ENCODE data around the gene DUT. TPM values are rescaled to one million over a fixed set of nuclear protein-coding genes. Genes with fewer than 3 reads are reported as not detected.

DUT gene
- total RNA-seq, 1 experiment from 2014 or later: 84.1 TPM

DNA sequence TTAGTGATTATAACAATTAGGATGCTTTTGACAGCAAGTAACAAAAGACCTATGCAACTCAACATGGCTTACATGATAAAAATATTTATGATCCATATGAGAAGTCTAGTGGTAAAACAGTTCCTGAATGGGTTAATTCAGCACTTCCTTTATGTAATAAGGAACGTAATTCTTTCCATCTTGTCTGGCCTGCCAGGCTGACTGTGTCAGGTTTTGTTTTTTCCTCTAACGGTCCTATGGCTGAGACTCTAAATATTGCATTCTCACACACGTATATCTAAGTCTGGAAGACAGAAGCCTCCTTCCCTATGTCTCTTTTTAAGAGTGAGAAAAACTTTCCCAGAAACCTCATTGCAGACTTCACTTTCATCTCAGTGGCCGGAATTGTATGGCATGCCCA is 50.6 kb downstream of the DUT start:
- Mint-ChIP-seq H3K4me1 (ENCODE audit: low read depth, unreplicated experiment) (no peaks in the 10 kb centered on the region), H3K27ac (ENCODE audit: unreplicated experiment) (no peak overlapping the region), H3K9me3 (ENCODE audit: unreplicated experiment) (peaks cover 9% of the 10 kb centered on the region), H3K36me3 (ENCODE audit: insufficient read depth, unreplicated experiment) (no peaks in the 10 kb centered on the region), H3K27me3 (ENCODE audit: insufficient read depth, unreplicated experiment) (peaks cover 11% of the 10 kb centered on the region), H3K4me3 (ENCODE audit: unreplicated experiment) (no peak overlapping the region)
- H3K36me3 ChIP-seq (ENCODE audit: control insufficient read depth, insufficient read depth, low read length): no peaks in the 10 kb centered on the region
- TF ChIP-seq, protein P1, sequence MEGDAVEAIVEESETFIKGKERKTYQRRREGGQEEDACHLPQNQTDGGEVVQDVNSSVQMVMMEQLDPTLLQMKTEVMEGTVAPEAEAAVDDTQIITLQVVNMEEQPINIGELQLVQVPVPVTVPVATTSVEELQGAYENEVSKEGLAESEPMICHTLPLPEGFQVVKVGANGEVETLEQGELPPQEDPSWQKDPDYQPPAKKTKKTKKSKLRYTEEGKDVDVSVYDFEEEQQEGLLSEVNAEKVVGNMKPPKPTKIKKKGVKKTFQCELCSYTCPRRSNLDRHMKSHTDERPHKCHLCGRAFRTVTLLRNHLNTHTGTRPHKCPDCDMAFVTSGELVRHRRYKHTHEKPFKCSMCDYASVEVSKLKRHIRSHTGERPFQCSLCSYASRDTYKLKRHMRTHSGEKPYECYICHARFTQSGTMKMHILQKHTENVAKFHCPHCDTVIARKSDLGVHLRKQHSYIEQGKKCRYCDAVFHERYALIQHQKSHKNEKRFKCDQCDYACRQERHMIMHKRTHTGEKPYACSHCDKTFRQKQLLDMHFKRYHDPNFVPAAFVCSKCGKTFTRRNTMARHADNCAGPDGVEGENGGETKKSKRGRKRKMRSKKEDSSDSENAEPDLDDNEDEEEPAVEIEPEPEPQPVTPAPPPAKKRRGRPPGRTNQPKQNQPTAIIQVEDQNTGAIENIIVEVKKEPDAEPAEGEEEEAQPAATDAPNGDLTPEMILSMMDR (IDR thresholded peaks at IDR 0.05; ENCODE audit: insufficient read depth in 1 of 2, low read depth in 1 of 2, low read length in 1 of 2, severe bottlenecking in 1 of 2, unreplicated experiment in 1 of 2): no peak
- CTCF ChIA-PET: no interaction called here
- POLR2A ChIA-PET: no interaction called here
- H3K4me1 ChIP-seq: no peaks in the 10 kb centered on the region
- DNase-seq: no peak
- H3K27me3 ChIP-seq (replicated peaks; ENCODE audit: control insufficient read depth, insufficient read depth, low read length): no peaks in the 10 kb centered on the region
- no peaks in the 10 kb centered on the region for H3K9me3 ChIP-seq
- BruUV-seq (replicated peaks): no TSS peak
- intact Hi-C loops (cut with micrococcal nuclease; ENCODE audit: unreplicated experiment): no loop called here
- H3K4me3 ChIP-seq (ENCODE audit: low read depth, low read length): no peak overlapping the region

DNA sequence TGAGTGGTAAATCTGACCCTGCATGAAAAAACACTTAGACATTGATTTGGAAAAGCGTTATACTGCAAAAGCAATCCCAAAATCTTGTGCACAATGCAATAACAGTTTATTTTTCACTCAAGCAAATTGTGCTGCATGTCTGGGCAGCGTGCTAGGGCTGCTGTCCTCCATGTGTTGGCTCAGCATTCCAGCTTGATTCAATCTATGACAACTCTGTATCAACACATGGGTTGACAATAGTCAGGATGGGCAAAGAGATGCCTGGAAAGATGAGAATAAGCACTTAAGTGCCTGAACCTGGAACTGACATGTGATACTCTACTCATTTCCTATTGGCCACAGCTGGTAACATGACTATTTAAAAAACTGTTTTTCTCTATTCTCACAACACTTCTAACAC is 51.8 kb downstream of the DUT start:
- Mint-ChIP-seq H3K36me3 (ENCODE audit: insufficient read depth, unreplicated experiment) (no peaks in the 10 kb centered on the region), H3K9me3 (ENCODE audit: unreplicated experiment) (peaks cover 2% of the 10 kb centered on the region), H3K4me1 (ENCODE audit: low read depth, unreplicated experiment) (no peaks in the 10 kb centered on the region), H3K27me3 (ENCODE audit: insufficient read depth, unreplicated experiment) (peaks cover 11% of the 10 kb centered on the region), H3K4me3 (ENCODE audit: unreplicated experiment) (no peak overlapping the region), H3K27ac (ENCODE audit: unreplicated experiment) (no peak overlapping the region)
- BruUV-seq (replicated peaks): no TSS peak
- intact Hi-C loops (cut with micrococcal nuclease; ENCODE audit: unreplicated experiment): no loop called here
- POLR2A ChIA-PET: no interaction called here
- CTCF ChIA-PET: no interaction called here
- H3K9me3 ChIP-seq: no peaks in the 10 kb centered on the region
- TF ChIP-seq, protein P1 (IDR thresholded peaks at IDR 0.05; ENCODE audit: insufficient read depth in 1 of 2, low read depth in 1 of 2, low read length in 1 of 2, severe bottlenecking in 1 of 2, unreplicated experiment in 1 of 2): no peak
- H3K36me3 ChIP-seq (ENCODE audit: control insufficient read depth, insufficient read depth, low read length): no peaks in the 10 kb centered on the region
- H3K4me3 ChIP-seq (ENCODE audit: low read depth, low read length): no peak overlapping the region
- no peak for DNase-seq
- no peaks in the 10 kb centered on the region for H3K27me3 ChIP-seq (replicated peaks; ENCODE audit: control insufficient read depth, insufficient read depth, low read length)
- no peaks in the 10 kb centered on the region for H3K4me1 ChIP-seq

DNA sequence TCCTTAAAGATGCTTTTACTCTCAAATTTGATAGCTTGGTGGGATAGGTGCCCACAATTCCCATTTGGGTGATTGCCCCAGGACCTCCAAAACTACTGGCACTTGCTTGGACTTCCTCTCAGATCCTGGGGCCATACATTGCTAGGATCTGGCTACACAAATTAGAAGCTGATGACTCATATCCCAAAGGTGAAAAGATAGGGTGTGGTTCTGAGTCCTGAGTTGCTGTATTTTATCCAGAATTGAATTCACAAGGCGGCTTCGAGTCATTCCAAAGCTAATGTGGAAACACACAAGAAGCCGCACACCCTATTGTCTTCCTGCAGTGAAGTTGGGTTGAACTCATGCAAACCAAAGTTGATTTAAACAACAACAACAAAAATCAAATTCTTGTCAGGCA is 53.4 kb downstream of the DUT start:
- Mint-ChIP-seq H3K36me3 (ENCODE audit: insufficient read depth, unreplicated experiment) (no peaks in the 10 kb centered on the region), H3K27ac (ENCODE audit: unreplicated experiment) (no peak overlapping the region), H3K27me3 (ENCODE audit: insufficient read depth, unreplicated experiment) (peaks cover 16% of the 10 kb centered on the region), H3K4me3 (ENCODE audit: unreplicated experiment) (no peak overlapping the region), H3K9me3 (ENCODE audit: unreplicated experiment) (no peaks in the 10 kb centered on the region), H3K4me1 (ENCODE audit: low read depth, unreplicated experiment) (no peaks in the 10 kb centered on the region)
- Histone ChIP-seq H3K4me3 (ENCODE audit: low read depth, low read length) (no peak overlapping the region), H3K27me3 (replicated peaks; ENCODE audit: control insufficient read depth, insufficient read depth, low read length) (no peaks in the 10 kb centered on the region), H3K9me3 (no peaks in the 10 kb centered on the region), H3K36me3 (ENCODE audit: control insufficient read depth, insufficient read depth, low read length) (no peaks in the 10 kb centered on the region), H3K4me1 (no peaks in the 10 kb centered on the region)
- CTCF ChIA-PET: no interaction called here
- POLR2A ChIA-PET: no interaction called here
- no peak for DNase-seq
- intact Hi-C loops (cut with micrococcal nuclease; ENCODE audit: unreplicated experiment): no loop called here
- TF ChIP-seq, protein P1 (IDR thresholded peaks at IDR 0.05; ENCODE audit: insufficient read depth in 1 of 2, low read depth in 1 of 2, low read length in 1 of 2, severe bottlenecking in 1 of 2, unreplicated experiment in 1 of 2): no peak
- no TSS peak for BruUV-seq (replicated peaks)
